Lower lobe of right lung (tissue), 2 donors: ENCODE results near the gene OR2H2. TPM values are rescaled to one million over a fixed set of nuclear protein-coding genes. Genes with fewer than 3 reads are reported as not detected.

Source experiments
- ATAC-seq, 2 donors: fragments of 200-7000 bp; cut with Tn5 transposase; one replicate each; pipeline ENCODE4 v1.9.1; 2020 to 2022; ENCODE audit warnings: mild to moderate bottlenecking in 2 of 2, moderate library complexity in 2 of 2
- DNase-seq: peaks from one replicate; pipeline ENCODE4 v3.0.0-alpha.2; 2020
- H3K27ac ChIP-seq: fragments of 200-600 bp; one replicate; pipeline ENCODE4 v1.8.0; 2022
- H3K27me3 ChIP-seq: fragments of 200-600 bp; one replicate; pipeline ENCODE4 v1.8.0; 2022; ENCODE audit warnings: low read depth
- H3K36me3 ChIP-seq: fragments of 200-600 bp; one replicate; pipeline ENCODE4 v1.8.0; 2022; ENCODE audit warnings: mild to moderate bottlenecking
- H3K4me1 ChIP-seq: fragments of 200-600 bp; one replicate; pipeline ENCODE4 v1.8.0; 2022
- H3K4me3 ChIP-seq: fragments of 200-600 bp; one replicate; pipeline ENCODE4 v1.8.0; 2022; ENCODE audit warnings: mild to moderate bottlenecking
- H3K9me3 ChIP-seq: fragments of 200-600 bp; one replicate; pipeline ENCODE4 v1.8.0; 2022
- intact Hi-C: fragments of 100-400 bp; cut with DNase I; formaldehyde crosslinking; loops from one replicate; pipeline ENCODE4 v1.11.0; 2022
- total RNA-seq: library from RNA; stranded (reverse); fragmentation: NEBNext Ultra II Directional; extraction: Animal tissue kit (Norgen Biotek cat#: 25700); gene quantifications from one replicate; pipeline ENCODE4 v1.2.1, GENCODE V29; 2021
- TF ChIP-seq, protein P1 (sequence below): fragments of 200-600 bp; IDR thresholded peaks from one replicate; pipeline ENCODE4 v1.8.0; 2022; ENCODE audit warnings: antibody characterized with exemption, mild to moderate bottlenecking
- donor health status: DM: no; HTN: yes; CAD: no; lungs with severe emphysema.

The OR2H2 gene
- total RNA-seq, 1 donor from 2014 or later: not detected

DNA sequence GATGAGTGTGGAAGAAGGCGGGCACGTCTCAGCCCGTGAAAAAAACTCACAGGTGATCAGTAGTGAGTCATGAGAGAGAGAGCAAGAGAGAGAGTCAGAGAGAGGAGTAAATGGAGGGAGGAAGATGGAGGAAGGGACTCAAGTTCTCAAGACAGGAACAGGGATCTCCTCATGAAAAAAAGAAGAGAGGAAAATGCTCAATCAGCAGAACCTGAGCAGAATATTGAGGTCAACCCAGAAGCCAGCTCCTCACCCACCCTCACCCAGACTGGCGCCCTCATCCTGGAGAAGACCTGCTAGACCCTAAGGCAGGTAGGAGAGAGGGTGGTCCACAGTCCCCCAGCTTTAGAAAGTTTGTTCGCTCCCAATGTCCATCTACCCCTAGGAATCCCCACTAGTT, 30.2 kb upstream of the OR2H2 start:
- Histone ChIP-seq H3K4me1 (peaks cover 15% of the 10 kb centered on the region), H3K27me3 (peaks cover 38% of the 10 kb centered on the region), H3K4me3 (no peak overlapping the region), H3K27ac (no peak overlapping the region), H3K9me3 (no peaks in the 10 kb centered on the region), H3K36me3 (no peaks in the 10 kb centered on the region)
- DNase-seq (no peak), ATAC-seq (no peak)
- TF ChIP-seq, protein P1, sequence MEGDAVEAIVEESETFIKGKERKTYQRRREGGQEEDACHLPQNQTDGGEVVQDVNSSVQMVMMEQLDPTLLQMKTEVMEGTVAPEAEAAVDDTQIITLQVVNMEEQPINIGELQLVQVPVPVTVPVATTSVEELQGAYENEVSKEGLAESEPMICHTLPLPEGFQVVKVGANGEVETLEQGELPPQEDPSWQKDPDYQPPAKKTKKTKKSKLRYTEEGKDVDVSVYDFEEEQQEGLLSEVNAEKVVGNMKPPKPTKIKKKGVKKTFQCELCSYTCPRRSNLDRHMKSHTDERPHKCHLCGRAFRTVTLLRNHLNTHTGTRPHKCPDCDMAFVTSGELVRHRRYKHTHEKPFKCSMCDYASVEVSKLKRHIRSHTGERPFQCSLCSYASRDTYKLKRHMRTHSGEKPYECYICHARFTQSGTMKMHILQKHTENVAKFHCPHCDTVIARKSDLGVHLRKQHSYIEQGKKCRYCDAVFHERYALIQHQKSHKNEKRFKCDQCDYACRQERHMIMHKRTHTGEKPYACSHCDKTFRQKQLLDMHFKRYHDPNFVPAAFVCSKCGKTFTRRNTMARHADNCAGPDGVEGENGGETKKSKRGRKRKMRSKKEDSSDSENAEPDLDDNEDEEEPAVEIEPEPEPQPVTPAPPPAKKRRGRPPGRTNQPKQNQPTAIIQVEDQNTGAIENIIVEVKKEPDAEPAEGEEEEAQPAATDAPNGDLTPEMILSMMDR: no peak
- intact Hi-C loops: no loop called here

DNA sequence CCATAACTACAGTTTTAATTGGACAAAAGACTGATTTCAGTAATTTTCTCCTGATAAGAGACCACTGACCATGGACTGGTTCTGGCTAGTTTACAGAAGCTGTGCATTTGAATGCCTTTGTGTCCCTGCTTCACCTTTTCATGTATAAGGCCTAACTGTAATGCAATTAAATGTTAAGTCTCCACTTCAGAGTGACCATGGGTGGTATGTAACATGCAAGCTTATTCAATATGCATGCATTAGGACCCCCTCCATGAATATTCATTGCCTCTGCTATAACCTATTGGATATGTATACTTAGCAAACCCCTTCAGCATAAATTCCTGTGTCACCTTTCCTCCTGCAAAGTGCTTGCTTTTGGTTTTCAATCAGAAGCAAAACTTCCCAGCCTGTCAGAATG, 27.6 kb upstream of the OR2H2 start:
- TF ChIP-seq, protein P1: no peak
- no peak overlapping the region for H3K4me3 ChIP-seq
- no peaks in the 10 kb centered on the region for H3K36me3 ChIP-seq
- intact Hi-C loops: no loop called here
- DNase-seq (no peak), ATAC-seq (no peak)
- H3K27ac ChIP-seq: no peak overlapping the region
- H3K9me3 ChIP-seq: no peaks in the 10 kb centered on the region
- peaks cover 15% of the 10 kb centered on the region for H3K4me1 ChIP-seq
- H3K27me3 ChIP-seq: peaks cover 38% of the 10 kb centered on the region

DNA sequence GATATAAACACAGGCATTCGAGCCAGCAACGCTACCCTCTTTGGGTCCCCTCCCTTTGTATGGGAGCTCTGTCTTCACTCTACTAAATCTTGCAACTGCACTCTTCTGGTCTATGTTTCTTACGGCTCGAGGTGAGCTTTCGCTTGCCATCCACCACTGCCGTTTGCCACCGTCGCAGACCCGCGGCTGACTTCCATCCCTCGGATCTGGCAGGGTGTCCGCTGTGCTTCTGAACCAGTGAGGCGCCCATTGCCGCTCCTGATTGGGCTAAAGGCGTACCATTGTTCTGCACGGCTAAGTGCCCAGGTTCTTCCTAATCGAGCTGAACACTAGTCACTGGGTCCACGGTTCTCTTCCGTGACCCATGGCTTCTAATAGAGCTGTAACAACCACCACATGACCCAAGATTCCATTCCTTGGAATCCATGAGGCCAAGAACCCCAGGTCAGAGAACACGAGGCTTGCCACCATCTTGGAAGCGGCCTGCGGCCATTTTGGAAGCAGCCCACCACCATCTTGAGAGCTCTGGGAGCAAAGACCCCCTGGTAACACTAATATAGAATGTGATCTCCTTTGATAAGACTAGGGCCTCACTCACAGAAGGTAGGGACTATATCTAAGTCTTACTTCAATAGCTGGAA, 26.4 kb upstream of the OR2H2 start:
- no peak overlapping the region for H3K4me3 ChIP-seq
- H3K27me3 ChIP-seq: peaks cover 31% of the 10 kb centered on the region
- no peak for DNase-seq
- TF ChIP-seq, protein P1: no peak
- peaks cover 4% of the 10 kb centered on the region for H3K4me1 ChIP-seq
- ATAC-seq: no peak
- no peaks in the 10 kb centered on the region for H3K36me3 ChIP-seq
- no peaks in the 10 kb centered on the region for H3K9me3 ChIP-seq
- intact Hi-C loops: no loop called here
- no peak overlapping the region for H3K27ac ChIP-seq

DNA sequence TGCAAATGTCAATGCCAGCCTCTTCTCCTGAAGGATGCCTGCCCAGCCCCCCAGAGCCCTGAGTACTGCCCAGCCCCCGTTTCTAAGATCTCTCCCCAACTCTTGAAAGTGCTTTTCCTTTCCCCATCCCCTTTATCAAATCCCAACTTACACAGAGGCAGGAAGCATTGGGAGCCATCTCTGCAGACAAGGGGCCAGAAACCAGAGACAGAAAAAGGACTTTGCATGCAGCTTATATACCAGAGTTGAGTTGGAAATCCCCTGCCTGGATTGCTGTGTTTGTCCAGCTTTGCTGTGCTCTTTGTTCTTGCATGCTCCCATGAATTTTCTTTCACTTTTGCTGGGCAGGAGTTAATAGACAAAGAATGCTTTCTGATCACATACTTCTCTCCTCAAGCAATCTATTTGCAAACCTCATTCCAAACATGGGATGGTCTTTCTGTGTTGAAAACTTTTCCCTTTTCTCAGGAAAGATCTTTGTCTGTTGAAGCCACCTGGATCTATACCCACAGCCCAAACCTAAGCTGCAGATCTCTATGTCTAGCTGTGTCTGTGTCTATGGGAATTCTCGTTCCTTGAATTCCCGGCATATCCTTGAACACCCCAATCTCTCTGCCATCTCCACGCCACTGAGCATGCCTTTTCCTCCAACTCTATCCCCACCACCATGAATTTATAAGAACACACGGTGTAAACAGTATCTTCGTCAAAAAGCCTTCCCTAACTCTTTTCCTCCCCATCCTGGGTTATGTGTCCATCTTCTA, 25.2 kb upstream of the OR2H2 start, which contains the start of gene UBD:
TSS of gene UBD (minus strand) at position 209 of the 764 bp plus-strand sequence. CDS start at position 178, 31 bp downstream.
- Histone ChIP-seq H3K4me3 (no peak within 1 kb of the TSS), H3K27ac (no peak within 1 kb of the TSS), H3K36me3 (no peaks in the 10 kb centered on the region), H3K27me3 (peaks cover 20% of the 10 kb centered on the region), H3K9me3 (no peaks in the 10 kb centered on the region), H3K4me1 (no peaks in the 10 kb centered on the region)
- DNase-seq: no peak
- ATAC-seq: no peak
- TF ChIP-seq, protein P1: no peak
- intact Hi-C loops: no loop called here

DNA sequence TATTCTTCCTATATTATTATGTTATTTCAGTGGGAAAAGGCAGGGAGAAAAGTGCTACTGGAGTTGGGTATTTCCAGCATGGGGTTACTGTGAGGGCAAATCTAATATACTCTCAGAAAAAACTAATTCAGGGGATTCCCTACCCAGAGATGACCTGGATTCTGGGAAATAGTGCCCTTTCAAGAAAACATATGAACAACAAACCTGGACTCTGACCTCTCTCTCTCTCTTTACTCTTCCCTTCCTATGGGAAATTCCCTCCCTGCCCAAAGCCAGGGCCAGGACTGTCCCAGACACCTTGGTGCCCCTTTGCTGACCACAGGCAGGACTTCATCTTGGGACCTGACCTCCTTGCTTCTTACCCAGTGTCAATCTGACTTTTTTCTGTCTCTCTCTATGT, 23.8 kb upstream of the OR2H2 start:
- no peaks in the 10 kb centered on the region for H3K4me1 ChIP-seq
- TF ChIP-seq, protein P1: no peak
- no peak overlapping the region for H3K4me3 ChIP-seq
- H3K27ac ChIP-seq: no peak overlapping the region
- H3K36me3 ChIP-seq: no peaks in the 10 kb centered on the region
- H3K27me3 ChIP-seq: peaks cover 12% of the 10 kb centered on the region
- H3K9me3 ChIP-seq: no peaks in the 10 kb centered on the region
- DNase-seq (no peak), ATAC-seq (no peak)
- intact Hi-C loops: no loop called here
